AG09319 (cell line): ENCODE measurements around the gene CARD19.

ENCODE experiments used
- DNase-seq: peaks from one replicate; pipeline ENCODE4 v3.0.0-alpha.2; 2010; ENCODE audit warnings: low read depth; ENCODE audit errors: extremely low read depth
- CTCF ChIP-seq: IDR thresholded peaks from 2 replicates; pipeline ENCODE4 v1.5.1; 2011; ENCODE audit warnings: low read depth, mild to moderate bottlenecking, inconsistent platforms, low read length, moderate library complexity

Gene CARD19

GRCh38 chr9:93084471-93084881 lies 11.5 kb upstream of the CARD19 start:
- no peak for TF ChIP-seq CTCF
- no peak for DNase-seq

GRCh38 chr9:93085676-93086075 lies 10.3 kb upstream of the CARD19 start:
- TF ChIP-seq CTCF, result no peak
- no peak for DNase-seq

DNA sequence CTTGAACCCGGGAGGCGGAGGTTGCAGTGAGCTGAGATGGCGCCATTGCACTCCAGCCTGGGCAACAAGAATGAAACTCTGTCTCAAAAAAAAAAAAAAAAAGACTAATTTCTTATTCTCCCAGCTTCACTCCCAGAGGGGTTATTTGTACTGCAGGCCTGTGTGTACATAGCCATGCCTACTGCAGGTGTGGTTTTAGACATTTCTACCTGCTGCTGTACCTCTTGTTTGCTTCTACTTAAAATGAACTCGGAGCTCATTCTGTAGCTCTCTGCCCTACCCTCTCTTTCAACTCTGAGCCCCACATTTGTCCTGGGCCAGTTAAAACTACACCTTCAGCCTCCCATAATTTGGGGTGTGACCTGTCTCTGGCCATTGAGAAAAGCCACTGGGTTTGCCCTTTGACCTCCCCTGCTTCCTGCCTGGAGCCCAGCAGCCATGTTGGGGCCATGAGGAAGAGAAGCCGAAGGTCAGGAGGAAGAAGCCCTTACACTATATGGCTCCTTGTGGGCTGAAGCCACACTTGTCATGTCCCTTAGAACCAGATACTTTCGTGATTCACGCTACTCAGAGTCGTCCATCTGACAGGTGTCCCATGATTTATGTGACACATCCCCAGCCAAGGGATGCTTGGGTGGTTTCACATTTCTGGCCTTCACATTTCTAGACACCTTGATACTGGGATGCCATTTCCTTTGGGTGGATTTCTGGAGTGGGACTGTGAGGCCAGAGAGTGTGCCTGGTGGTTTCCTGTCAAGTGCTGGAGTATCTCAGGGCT lies 9.4 kb upstream of the CARD19 start:
- TF ChIP-seq CTCF, result no peak
- DNase-seq, result no peak

GRCh38 chr9:93087971-93088655 lies 7.9 kb upstream of the CARD19 start:
- no peak for DNase-seq
- no peak for TF ChIP-seq CTCF

DNA sequence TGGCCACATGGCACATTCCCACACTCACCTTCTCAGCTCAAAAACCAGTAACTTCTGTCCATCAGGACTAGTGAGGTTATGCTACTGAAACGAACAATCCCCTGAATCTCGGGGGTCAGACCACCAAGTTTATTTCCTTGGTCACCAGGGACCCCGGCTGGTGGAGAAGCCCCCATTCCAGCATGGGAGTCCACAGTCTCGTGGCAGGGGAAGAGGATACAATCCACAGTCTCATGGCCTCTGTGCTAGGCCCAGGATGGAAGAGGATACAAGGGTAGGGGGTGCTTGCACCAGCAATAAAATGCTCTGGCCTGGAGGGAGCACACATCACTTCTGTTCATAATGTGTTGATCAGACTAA lies 7.4 kb upstream of the CARD19 start:
- no peak for DNase-seq
- no peak for TF ChIP-seq CTCF

GRCh38 chr9:93089024-93089423 lies 7.0 kb upstream of the CARD19 start:
- no peak for DNase-seq
- no peak for TF ChIP-seq CTCF

- no peak for DNase-seq
- TF ChIP-seq CTCF, result no peak
Measured at GRCh38 chr9:93089481-93089991, 6.5 kb upstream of the CARD19 start.
